SU-DHL-6 (cell line): Measurements from ENCODE around the gene UBAC2.

ENCODE experiments used
- EZH2phosphoT487 ChIP-seq: fragments of 200-600 bp; sonication (generic), shearing (Covaris generic); conservative IDR thresholded peaks from 2 replicates; pipeline ENCODE4 v1.6.1; 2018; ENCODE audit warnings: mild to moderate bottlenecking, antibody characterized with exemption, low read length, moderate library complexity, mixed read lengths
- TF ChIP-seq, protein P1 (sequence below): fragments of 200-600 bp; sonication (generic); IDR thresholded peaks from one replicate; pipeline ENCODE4 v1.5.1; 2017; ENCODE audit warnings: antibody characterized with exemption, mild to moderate bottlenecking, low read length, moderate library complexity; ENCODE audit not compliant: insufficient read depth, poor library complexity, severe bottlenecking

- TF ChIP-seq, protein P1, sequence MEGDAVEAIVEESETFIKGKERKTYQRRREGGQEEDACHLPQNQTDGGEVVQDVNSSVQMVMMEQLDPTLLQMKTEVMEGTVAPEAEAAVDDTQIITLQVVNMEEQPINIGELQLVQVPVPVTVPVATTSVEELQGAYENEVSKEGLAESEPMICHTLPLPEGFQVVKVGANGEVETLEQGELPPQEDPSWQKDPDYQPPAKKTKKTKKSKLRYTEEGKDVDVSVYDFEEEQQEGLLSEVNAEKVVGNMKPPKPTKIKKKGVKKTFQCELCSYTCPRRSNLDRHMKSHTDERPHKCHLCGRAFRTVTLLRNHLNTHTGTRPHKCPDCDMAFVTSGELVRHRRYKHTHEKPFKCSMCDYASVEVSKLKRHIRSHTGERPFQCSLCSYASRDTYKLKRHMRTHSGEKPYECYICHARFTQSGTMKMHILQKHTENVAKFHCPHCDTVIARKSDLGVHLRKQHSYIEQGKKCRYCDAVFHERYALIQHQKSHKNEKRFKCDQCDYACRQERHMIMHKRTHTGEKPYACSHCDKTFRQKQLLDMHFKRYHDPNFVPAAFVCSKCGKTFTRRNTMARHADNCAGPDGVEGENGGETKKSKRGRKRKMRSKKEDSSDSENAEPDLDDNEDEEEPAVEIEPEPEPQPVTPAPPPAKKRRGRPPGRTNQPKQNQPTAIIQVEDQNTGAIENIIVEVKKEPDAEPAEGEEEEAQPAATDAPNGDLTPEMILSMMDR, result no peak
- no peak for TF ChIP-seq EZH2phosphoT487
Measured at GRCh38 chr13:99278200-99278599, 77.5 kb downstream of the UBAC2 start.
